ENCODE measurements around the gene ATR. TPM values are rescaled to one million over a fixed set of nuclear protein-coding genes. Genes with fewer than 3 reads are reported as not detected.

ATR gene
- polyA plus RNA-seq, 1 donor from 2014 or later, result 26.1 TPM

DNA sequence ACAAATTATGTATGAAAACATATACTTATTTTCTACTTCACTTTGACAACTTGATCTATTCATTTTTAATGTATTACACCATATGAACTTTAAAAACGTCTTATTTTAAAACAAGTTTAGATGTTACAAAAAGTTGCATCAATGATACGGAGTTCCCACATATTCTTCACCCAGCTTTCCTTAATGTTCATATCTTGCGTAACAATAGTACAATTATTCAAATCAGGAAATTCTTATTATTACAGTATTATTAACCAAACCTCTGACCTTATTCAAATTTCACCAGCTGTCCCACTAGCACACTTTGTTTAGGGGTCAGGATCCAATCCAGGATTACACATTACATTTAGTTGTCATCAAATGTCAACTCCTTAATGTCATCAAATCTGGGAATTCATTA, 117.8 kb downstream of the ATR start:
- Histone ChIP-seq H3K79me2 (replicated peaks; ENCODE audit: insufficient read depth, low read length) (no peaks in the 10 kb centered on the region), H3K36me3 (ENCODE audit: insufficient read depth, low read length) (peaks cover 4% of the 10 kb centered on the region), H3K27ac (ENCODE audit: low read length) (no peak overlapping the region), H3K4me2 (ENCODE audit: low read length) (no peak overlapping the region), H3K4me3 (ENCODE audit: low read length) (no peak overlapping the region), H4K20me1 (ENCODE audit: insufficient read depth) (no peaks in the 10 kb centered on the region), H3K27me3 (ENCODE audit: insufficient read depth, low read depth, low read length) (no peaks in the 10 kb centered on the region), H2AFZ (ENCODE audit: low read depth, low read length) (no peak overlapping the region), H3K9me3 (ENCODE audit: low read length) (no peaks in the 10 kb centered on the region), H3F3A (ENCODE audit: insufficient read depth, low read length, poor library complexity, severe bottlenecking) (no peaks in the 10 kb centered on the region), H3K9me2 (ENCODE audit: insufficient read depth, low read length) (no peaks in the 10 kb centered on the region), H3K9ac (ENCODE audit: low read length) (no peak overlapping the region)
- no peak for TF ChIP-seq EP300 (conservative IDR thresholded peaks at IDR 0.05; ENCODE audit: poor library complexity, severe bottlenecking)
- TF ChIP-seq RAD21 (conservative IDR thresholded peaks at IDR 0.05), result no peak
- TF ChIP-seq, protein P1, sequence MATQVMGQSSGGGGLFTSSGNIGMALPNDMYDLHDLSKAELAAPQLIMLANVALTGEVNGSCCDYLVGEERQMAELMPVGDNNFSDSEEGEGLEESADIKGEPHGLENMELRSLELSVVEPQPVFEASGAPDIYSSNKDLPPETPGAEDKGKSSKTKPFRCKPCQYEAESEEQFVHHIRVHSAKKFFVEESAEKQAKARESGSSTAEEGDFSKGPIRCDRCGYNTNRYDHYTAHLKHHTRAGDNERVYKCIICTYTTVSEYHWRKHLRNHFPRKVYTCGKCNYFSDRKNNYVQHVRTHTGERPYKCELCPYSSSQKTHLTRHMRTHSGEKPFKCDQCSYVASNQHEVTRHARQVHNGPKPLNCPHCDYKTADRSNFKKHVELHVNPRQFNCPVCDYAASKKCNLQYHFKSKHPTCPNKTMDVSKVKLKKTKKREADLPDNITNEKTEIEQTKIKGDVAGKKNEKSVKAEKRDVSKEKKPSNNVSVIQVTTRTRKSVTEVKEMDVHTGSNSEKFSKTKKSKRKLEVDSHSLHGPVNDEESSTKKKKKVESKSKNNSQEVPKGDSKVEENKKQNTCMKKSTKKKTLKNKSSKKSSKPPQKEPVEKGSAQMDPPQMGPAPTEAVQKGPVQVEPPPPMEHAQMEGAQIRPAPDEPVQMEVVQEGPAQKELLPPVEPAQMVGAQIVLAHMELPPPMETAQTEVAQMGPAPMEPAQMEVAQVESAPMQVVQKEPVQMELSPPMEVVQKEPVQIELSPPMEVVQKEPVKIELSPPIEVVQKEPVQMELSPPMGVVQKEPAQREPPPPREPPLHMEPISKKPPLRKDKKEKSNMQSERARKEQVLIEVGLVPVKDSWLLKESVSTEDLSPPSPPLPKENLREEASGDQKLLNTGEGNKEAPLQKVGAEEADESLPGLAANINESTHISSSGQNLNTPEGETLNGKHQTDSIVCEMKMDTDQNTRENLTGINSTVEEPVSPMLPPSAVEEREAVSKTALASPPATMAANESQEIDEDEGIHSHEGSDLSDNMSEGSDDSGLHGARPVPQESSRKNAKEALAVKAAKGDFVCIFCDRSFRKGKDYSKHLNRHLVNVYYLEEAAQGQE (IDR thresholded peaks at IDR 0.05; ENCODE audit: borderline replicate concordance), result no peak
- no peak for TF ChIP-seq EZH2 (IDR thresholded peaks at IDR 0.05; ENCODE audit: borderline replicate concordance, insufficient read depth, low read length, poor library complexity, severe bottlenecking)
- TF ChIP-seq SMC3 (conservative IDR thresholded peaks at IDR 0.05; ENCODE audit: poor library complexity), result no peak
- no peak for TF ChIP-seq MXI1 (conservative IDR thresholded peaks at IDR 0.05; ENCODE audit: poor library complexity, severe bottlenecking)
- no peak for TF ChIP-seq CTCF (IDR thresholded peaks at IDR 0.05; ENCODE audit: poor library complexity, severe bottlenecking)

DNA sequence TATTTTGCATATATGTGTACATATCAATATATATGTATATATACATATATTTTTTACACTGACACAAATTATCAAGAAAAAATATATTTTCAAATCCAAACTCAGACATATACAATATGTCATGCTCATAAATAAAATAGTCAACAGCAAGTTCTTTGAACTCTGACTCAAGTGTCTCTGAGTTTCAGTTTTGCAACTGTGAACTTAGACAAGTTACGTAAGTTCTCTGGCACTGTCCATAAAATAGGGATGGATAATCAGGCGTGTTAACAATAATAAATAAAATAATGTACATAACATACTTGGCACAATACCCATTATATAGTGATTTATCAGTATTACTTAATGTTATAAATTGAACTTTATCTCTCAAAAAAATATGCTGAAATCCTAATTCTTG, 118.6 kb downstream of the ATR start:
- H2AFZ ChIP-seq (ENCODE audit: low read depth, low read length), result no peak overlapping the region
- H3K4me3 ChIP-seq (ENCODE audit: low read length), result no peak overlapping the region
- H3K79me2 ChIP-seq (replicated peaks; ENCODE audit: insufficient read depth, low read length), result no peaks in the 10 kb centered on the region
- H4K20me1 ChIP-seq (ENCODE audit: insufficient read depth), result no peaks in the 10 kb centered on the region
- H3K4me2 ChIP-seq (ENCODE audit: low read length), result no peak overlapping the region
- no peaks in the 10 kb centered on the region for H3K9me3 ChIP-seq (ENCODE audit: low read length)
- H3K27me3 ChIP-seq (ENCODE audit: insufficient read depth, low read depth, low read length), result no peaks in the 10 kb centered on the region
- peaks cover 4% of the 10 kb centered on the region for H3K36me3 ChIP-seq (ENCODE audit: insufficient read depth, low read length)
- H3F3A ChIP-seq (ENCODE audit: insufficient read depth, low read length, poor library complexity, severe bottlenecking), result no peaks in the 10 kb centered on the region
- H3K9me2 ChIP-seq (ENCODE audit: insufficient read depth, low read length), result no peaks in the 10 kb centered on the region
- H3K9ac ChIP-seq (ENCODE audit: low read length), result no peak overlapping the region
- H3K27ac ChIP-seq (ENCODE audit: low read length), result no peak overlapping the region
- TF ChIP-seq MXI1 (conservative IDR thresholded peaks at IDR 0.05; ENCODE audit: poor library complexity, severe bottlenecking), result no peak
- no peak for TF ChIP-seq EP300 (conservative IDR thresholded peaks at IDR 0.05; ENCODE audit: poor library complexity, severe bottlenecking)
- no peak for TF ChIP-seq CTCF (IDR thresholded peaks at IDR 0.05; ENCODE audit: poor library complexity, severe bottlenecking)
- TF ChIP-seq TAF1 (IDR thresholded peaks at IDR 0.05; ENCODE audit: low read depth), result no peak
- TF ChIP-seq, protein P1 (IDR thresholded peaks at IDR 0.05; ENCODE audit: borderline replicate concordance), result no peak
- TF ChIP-seq EZH2 (IDR thresholded peaks at IDR 0.05; ENCODE audit: borderline replicate concordance, insufficient read depth, low read length, poor library complexity, severe bottlenecking), result no peak
- TF ChIP-seq POLR2AphosphoS5 (IDR thresholded peaks at IDR 0.05), result no peak
- no peak for TF ChIP-seq SMC3 (conservative IDR thresholded peaks at IDR 0.05; ENCODE audit: poor library complexity)

All from neural cell (in vitro differentiated cells).